PC-3 (cell line): ENCODE results near the gene PI4KA.

Experiments
- CTCF ChIP-seq: fragments of 300-600 bp; sonication (generic); conservative IDR thresholded peaks from 2 replicates; pipeline ENCODE4 v1.5.1; 2017; ENCODE audit warnings: antibody characterized with exemption, low read depth, mild to moderate bottlenecking, low read length
- EZH2 ChIP-seq: fragments of 300-600 bp; sonication (generic); IDR thresholded peaks from one replicate; pipeline ENCODE4 v1.6.1; 2017; ENCODE audit warnings: antibody characterized with exemption, mild to moderate bottlenecking, low read length; ENCODE audit not compliant: unreplicated experiment
- EZH2phosphoT487 ChIP-seq: fragments of 300-600 bp; sonication (generic); IDR thresholded peaks from 2 replicates; pipeline ENCODE4 v1.6.1; 2018; ENCODE audit warnings: mild to moderate bottlenecking, antibody characterized with exemption, low read length, borderline replicate concordance

DNA sequence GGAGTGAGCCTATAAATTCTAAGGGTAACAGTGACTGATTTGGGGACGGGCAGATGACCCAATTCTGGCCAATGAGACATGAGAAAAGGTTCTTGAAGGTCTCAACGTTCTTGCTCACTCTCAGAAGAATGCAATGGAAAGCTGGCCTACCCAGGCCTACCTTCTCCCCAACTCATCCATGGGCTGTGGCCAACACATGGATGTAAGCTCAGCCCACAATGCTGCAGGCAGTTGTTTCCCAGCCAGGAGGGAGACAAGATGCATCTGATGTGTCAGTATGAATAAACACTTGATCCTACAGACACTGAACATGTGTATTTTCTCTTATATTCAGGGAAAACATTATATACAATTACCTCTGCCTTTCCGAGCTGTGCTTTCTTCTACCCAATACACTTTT is 24.4 kb downstream of the PI4KA start:
- no peak for TF ChIP-seq CTCF
- TF ChIP-seq EZH2: no peak
- no peak for TF ChIP-seq EZH2phosphoT487
